Stimulated activated naive CD8-positive, alpha-beta T cell treated with anti-CD3 and anti-CD28 coated beads, Interleukin-15, Interleukin-2, amounts not matched to agents 100 ng/mL and 50 ng/mL, for 24 hours (primary cell): ENCODE measurements around the gene SYNE2.
"Not testable (repeated sequence)": the region's sequence is repeated elsewhere in the genome, so short reads cannot be mapped to it uniquely, and the experiment has no call there.

ENCODE experiments used
- H3K27ac Mint-ChIP-seq: one replicate; pipeline ENCODE4 v1.8.0; 2021; ENCODE audit warnings: mild to moderate bottlenecking, mixed read lengths
- H3K27me3 Mint-ChIP-seq: one replicate; pipeline ENCODE4 v1.8.0; 2021; ENCODE audit warnings: mixed read lengths
- H3K36me3 Mint-ChIP-seq: one replicate; pipeline ENCODE4 v1.8.0; 2021; ENCODE audit warnings: low read depth, mixed read lengths
- H3K4me1 Mint-ChIP-seq: one replicate; pipeline ENCODE4 v1.8.0; 2021; ENCODE audit warnings: low read depth, mixed read lengths
- H3K4me3 Mint-ChIP-seq: one replicate; pipeline ENCODE4 v1.8.0; 2021; ENCODE audit warnings: mild to moderate bottlenecking, mixed read lengths
- H3K9me3 Mint-ChIP-seq: one replicate; pipeline ENCODE4 v1.8.0; 2021; ENCODE audit warnings: mixed read lengths

SYNE2 gene

DNA sequence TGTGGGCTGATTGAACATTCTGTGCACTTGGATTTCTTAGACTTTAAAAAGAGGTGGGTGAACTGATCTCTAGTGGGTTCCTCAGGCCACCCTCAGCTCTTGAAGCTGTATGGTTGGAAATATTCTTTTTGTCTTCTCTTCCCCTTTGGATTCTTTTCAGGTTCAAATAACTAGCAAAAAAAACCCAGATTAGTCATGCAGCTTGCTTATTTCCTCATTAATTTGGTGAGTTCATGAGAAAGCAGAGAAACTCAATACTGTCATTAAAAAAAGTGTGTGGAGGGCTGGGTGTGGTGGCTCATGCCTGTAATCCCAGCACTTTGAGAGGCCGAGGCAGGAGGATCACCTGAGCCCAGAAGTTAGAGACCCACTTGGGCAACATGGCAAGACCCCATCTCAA is 258.0 kb downstream of the SYNE2 start:
- Mint-ChIP-seq H3K4me3 (no peak overlapping the region), H3K27me3 (no peaks in the 10 kb centered on the region), H3K36me3 (peaks cover 28% of the 10 kb centered on the region), H3K9me3 (no peaks in the 10 kb centered on the region), H3K27ac (no peak overlapping the region), H3K4me1 (no peaks in the 10 kb centered on the region)

DNA sequence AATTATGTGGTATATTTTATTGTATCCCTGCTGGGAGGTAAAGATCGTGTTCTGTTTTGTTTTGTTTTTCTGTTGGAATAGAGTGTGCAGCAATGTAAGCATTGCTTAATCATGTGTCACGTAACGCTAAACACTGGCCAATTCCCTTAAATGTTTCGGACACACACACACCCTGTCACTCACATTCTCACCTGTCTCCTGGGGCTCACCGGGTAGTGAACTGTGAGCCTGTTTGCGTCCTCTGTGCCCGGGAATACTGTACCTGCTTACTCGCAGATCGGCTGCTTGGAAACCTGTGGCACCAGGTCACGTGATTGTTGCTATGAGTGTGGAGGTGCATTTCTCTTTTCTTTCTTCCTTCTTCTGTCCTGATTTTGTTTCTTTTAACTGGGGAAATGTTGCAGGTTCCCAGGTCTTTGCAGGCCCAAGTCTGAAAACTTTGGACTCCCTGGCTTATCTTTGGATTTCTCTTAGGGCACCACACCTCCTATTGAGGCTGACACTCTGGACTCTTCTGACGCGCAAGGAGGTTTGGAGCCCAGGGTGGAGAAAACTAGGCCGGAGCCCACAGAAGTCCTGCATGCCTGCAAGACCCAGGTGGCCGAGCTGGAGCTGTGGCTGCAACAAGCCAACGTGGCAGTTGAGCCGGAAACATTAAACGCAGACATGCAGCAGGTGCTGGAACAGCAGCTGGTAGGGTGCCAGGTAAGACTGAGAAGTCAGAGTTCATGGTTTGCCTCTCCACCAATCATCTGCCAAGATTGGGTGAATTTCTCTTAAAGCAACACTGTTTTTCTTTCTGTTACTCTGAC is 260.3 kb downstream of the SYNE2 start:
- H3K36me3 Mint-ChIP-seq = peaks cover 21% of the 10 kb centered on the region
- no peaks in the 10 kb centered on the region for H3K4me1 Mint-ChIP-seq
- H3K27me3 Mint-ChIP-seq = no peaks in the 10 kb centered on the region
- no peak overlapping the region for H3K4me3 Mint-ChIP-seq
- H3K27ac Mint-ChIP-seq = no peak overlapping the region
- no peaks in the 10 kb centered on the region for H3K9me3 Mint-ChIP-seq

DNA sequence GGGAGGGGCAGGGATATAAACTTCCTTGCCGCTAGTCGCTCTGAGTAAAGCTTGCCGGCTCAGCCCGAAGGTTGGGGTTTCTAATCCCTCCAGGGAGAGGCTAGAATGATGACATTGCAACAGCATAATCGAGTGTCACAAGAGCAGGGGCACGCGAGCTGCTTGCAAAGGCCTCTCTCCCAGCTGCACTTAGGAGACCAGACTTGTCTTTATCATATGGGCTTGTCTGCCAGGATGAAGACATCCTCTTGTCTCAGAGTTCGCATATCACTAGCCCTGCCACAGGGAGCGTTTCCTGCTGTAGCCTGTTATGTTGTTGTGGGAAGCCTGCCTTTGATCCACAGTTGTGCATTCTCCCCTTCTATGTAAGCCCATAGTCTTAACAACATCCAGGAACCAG is 261.4 kb downstream of the SYNE2 start:
- no peak overlapping the region for H3K27ac Mint-ChIP-seq
- peaks cover 22% of the 10 kb centered on the region for H3K36me3 Mint-ChIP-seq
- no peaks in the 10 kb centered on the region for H3K27me3 Mint-ChIP-seq
- no peaks in the 10 kb centered on the region for H3K4me1 Mint-ChIP-seq
- H3K9me3 Mint-ChIP-seq = no peaks in the 10 kb centered on the region
- H3K4me3 Mint-ChIP-seq = no peak overlapping the region

DNA sequence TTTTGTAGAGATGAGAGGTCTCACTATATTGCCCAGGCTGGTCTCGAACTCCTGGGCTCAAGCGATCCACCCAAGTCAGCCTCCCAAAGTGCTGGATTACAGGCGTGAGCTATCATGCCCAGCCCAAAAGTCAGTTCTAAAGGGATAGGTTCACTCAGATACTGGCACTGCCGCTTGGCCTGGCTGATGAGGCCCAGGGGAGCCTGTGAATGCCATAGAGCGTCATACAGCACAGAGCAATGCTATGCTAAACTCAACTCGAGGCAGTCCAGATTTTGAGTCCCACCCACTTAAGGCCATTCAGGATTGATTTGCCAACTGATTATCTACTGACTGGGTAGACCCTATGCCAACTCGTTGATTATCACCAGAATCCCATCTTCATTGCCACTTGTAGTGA is 262.0 kb downstream of the SYNE2 start:
- H3K9me3 Mint-ChIP-seq = no peaks in the 10 kb centered on the region
- no peak overlapping the region for H3K27ac Mint-ChIP-seq
- peaks cover 23% of the 10 kb centered on the region for H3K36me3 Mint-ChIP-seq
- H3K4me3 Mint-ChIP-seq = no peak overlapping the region
- no peaks in the 10 kb centered on the region for H3K4me1 Mint-ChIP-seq
- no peaks in the 10 kb centered on the region for H3K27me3 Mint-ChIP-seq

DNA sequence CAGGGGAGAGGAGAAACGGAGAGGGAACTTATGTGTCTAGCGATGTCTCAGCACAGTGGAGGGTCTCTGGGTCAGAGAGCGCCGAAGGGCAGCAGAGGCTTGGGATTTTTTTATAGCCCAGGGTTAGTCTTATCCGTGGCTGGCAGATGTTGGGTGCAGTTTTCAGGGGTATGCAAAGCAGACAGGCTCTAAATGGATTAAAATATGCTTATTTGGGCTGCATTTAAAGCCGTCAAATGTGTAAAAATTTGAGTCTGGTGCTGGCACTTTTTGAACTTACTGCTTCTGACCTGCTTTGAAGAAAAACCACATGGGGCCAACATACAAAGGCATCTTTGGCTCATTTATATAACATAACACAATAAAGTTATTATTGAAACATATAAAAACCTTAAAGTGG is 262.6 kb downstream of the SYNE2 start:
- Mint-ChIP-seq H3K36me3 (peaks cover 23% of the 10 kb centered on the region), H3K27ac (no peak overlapping the region)

DNA sequence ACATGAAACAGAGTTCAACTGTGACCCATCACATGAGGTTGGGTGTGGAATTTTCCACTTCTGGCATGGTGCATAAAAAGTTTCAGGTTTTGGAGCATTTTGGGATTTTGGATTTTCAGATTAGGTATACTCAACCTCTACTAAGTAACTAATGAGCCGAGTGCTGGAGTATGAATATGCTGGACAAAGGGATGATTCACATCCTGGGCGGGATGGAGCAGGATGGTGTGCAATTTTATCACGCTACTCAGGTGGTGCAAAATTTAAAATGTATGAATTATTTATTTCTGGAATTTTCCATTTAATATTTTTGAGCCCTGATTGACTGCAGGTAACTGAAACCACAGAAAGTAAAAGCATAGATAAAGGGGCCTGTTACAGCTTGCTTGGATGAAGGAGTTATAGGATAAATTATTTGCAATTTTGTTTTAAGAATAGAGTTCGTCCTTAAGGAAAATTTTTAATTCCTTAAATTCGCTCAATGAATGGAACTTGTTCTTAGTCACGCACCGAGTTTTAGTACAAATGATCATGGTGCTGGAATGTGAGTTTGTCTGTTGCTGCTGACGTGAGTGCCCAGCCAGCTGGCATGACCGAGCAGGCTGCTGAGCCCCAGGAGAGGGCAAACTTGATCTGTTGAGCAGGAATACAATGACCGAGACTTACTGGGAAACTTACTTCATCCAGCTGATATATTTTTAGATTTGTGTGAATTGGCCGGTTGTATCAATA is 265.0 kb downstream of the SYNE2 start:
- no peaks in the 10 kb centered on the region for H3K27me3 Mint-ChIP-seq
- no peaks in the 10 kb centered on the region for H3K9me3 Mint-ChIP-seq
- no peaks in the 10 kb centered on the region for H3K4me1 Mint-ChIP-seq
- H3K27ac Mint-ChIP-seq = no peak overlapping the region
- no peak overlapping the region for H3K4me3 Mint-ChIP-seq
- H3K36me3 Mint-ChIP-seq = peaks cover 31% of the 10 kb centered on the region

More for the DNA sequence above, 262.6 kb downstream of the SYNE2 start:
- Mint-ChIP-seq H3K4me1 (no peaks in the 10 kb centered on the region), H3K27me3 (no peaks in the 10 kb centered on the region), H3K4me3 (no peak overlapping the region), H3K9me3 (no peaks in the 10 kb centered on the region)

DNA sequence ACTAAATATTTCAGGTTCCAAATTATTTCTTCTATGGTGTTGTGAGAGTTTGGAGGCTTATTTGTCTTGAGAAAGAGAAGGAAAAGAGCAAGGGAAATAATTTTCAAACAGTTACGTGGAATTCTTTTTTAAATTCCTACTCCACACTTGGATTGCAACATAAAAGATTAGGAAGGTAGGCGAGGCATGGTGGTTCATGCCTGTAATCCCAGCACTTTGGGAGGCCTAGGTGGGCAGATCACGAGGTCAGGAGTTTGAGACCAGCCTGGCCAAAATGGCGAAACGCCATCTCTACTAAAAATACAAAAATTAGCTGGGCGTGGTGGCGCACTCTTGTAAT is 265.6 kb downstream of the SYNE2 start:
- H3K36me3 Mint-ChIP-seq = peaks cover 31% of the 10 kb centered on the region
- not testable (repeated sequence) for H3K27ac Mint-ChIP-seq, H3K27me3 Mint-ChIP-seq, H3K4me3 Mint-ChIP-seq, H3K9me3 Mint-ChIP-seq, H3K4me1 Mint-ChIP-seq

DNA sequence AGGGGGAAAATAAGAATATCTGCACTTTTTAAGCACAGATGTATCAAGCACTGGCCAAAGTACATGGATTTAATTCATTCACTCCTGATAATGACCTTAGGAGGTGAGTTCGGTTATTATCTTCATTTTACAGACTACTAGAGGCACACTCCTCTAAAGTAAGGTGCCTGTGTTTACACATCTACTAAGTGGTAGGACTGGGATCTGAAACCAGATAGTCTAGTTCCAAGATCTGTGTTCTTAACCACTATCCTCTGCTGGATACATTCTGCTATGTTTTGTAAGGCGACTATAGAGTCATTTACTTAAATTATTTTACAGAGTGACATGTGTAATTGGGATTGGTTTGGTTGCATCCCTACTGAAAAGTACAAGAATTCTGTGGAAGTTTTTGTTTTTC is 266.1 kb downstream of the SYNE2 start:
- Mint-ChIP-seq H3K27me3 (no peaks in the 10 kb centered on the region), H3K27ac (no peak overlapping the region), H3K4me1 (peaks cover 3% of the 10 kb centered on the region), H3K9me3 (no peaks in the 10 kb centered on the region), H3K4me3 (no peak overlapping the region), H3K36me3 (peaks cover 34% of the 10 kb centered on the region)

DNA sequence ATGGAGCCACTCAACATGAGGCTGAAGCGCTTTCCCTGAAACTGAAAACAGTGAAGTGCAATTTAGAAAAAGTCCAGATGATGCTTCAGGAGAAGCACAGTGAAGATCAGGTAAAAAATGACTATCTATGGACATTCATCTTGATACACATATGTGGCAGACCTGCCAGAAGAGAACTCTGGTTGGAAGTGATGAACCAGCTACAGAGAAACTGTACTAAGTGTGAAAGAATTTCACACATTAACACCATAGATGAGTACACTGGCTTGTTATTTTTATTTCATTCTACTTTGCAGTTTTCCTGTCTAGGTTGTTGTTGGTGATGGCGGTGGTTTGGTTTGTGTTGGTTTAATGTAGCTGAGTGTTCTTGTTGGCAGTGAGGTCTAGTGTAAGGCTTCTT is 266.7 kb downstream of the SYNE2 start:
- no peak overlapping the region for H3K4me3 Mint-ChIP-seq
- H3K4me1 Mint-ChIP-seq = peaks cover 3% of the 10 kb centered on the region
- no peaks in the 10 kb centered on the region for H3K27me3 Mint-ChIP-seq
- peaks cover 34% of the 10 kb centered on the region for H3K36me3 Mint-ChIP-seq
- H3K27ac Mint-ChIP-seq = no peak overlapping the region
- H3K9me3 Mint-ChIP-seq = no peaks in the 10 kb centered on the region

DNA sequence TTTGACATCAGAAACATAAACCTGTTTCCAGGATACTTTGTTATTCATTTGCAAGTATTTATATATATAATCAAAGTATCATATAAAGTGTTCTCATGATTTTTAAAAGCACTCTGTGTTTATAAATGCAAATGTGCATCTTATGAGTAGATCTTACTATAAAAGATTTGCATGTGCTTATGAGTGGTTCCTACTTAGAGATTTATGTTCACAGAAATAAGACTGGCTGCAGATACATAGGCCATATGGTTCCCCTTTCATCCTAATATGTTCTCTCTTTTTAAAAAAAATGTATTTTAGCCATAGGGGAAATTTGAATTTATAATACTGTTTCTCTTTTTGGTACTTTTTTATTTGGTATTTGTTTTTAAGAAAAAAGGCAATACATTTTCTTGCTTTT is 267.2 kb downstream of the SYNE2 start:
- Mint-ChIP-seq H3K4me1 (peaks cover 3% of the 10 kb centered on the region), H3K27me3 (no peaks in the 10 kb centered on the region), H3K27ac (no peak overlapping the region), H3K4me3 (no peak overlapping the region), H3K9me3 (no peaks in the 10 kb centered on the region), H3K36me3 (peaks cover 32% of the 10 kb centered on the region)

DNA sequence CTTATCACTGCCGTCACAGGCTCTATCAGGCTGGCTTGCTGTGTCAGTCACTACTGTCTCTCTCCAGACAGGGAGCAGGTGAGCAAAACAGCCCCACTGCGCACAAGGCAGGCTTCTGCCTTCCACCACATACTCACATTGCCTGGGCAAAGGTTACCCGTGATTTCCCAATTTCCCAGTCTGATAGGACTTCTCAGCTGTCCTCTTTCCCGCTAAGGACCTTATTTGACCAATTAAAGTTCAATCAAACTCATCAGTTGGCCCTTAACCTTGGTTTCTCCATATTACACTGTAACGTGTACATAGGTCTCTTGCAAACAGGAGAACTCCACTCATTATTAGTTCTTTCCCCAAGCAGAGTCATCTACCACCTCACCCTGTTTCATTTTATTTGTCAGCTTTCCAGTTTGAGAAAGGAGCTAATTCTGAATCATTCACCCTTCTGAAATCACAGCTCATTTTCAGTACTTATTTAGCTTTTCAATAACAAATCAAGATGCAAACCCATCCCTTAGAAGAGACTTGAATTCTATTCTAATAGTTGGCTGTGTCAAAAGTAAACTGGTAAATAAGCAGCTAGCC is 270.5 kb downstream of the SYNE2 start:
- Mint-ChIP-seq H3K27me3 (no peaks in the 10 kb centered on the region), H3K9me3 (no peaks in the 10 kb centered on the region), H3K4me1 (peaks cover 3% of the 10 kb centered on the region), H3K36me3 (peaks cover 39% of the 10 kb centered on the region), H3K27ac (no peak overlapping the region), H3K4me3 (no peak overlapping the region)

DNA sequence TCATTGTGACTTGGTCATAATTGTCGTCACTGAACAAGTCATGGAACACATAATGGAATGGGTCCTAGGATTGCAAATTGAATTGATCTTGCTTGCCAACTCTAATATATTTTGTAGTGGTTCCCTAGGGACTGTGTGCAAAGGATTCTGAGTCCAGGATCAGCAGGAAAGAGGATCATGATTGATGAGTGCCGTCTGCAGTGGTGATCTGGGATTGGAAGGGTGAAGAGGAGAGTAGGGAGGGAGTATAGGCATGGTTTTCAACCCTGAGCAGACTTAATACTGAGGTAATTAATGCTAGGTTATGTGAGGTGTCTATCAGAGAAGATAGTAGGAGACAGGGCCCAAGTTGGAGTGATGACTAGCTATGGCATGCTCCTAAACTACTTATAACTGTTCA is 272.5 kb downstream of the SYNE2 start:
- Mint-ChIP-seq H3K4me1 (peaks cover 3% of the 10 kb centered on the region), H3K36me3 (peaks cover 43% of the 10 kb centered on the region), H3K9me3 (no peaks in the 10 kb centered on the region), H3K4me3 (no peak overlapping the region), H3K27me3 (no peaks in the 10 kb centered on the region), H3K27ac (no peak overlapping the region)

DNA sequence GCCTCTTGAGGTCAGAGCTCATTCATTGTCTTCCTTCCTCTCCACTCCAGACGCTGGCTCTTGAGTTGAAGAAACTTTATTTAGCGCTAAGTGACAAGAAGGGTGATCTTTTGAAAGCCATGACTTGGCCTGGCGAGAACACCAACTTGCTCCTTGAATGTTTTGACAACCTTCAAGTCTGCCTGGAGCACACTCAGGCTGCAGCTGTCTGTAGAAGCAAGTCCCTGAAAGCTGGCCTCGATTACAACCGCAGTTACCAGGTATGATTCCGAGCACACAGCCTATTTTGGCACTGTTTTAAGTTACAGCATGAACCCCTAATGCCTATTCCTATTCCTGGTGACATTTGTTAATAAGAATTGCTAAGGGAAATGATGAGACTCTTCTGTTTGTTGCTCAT is 273.7 kb downstream of the SYNE2 start:
- Mint-ChIP-seq H3K4me3 (no peak overlapping the region), H3K4me1 (peaks cover 3% of the 10 kb centered on the region), H3K9me3 (no peaks in the 10 kb centered on the region), H3K36me3 (peaks cover 51% of the 10 kb centered on the region), H3K27me3 (no peaks in the 10 kb centered on the region), H3K27ac (no peak overlapping the region)

DNA sequence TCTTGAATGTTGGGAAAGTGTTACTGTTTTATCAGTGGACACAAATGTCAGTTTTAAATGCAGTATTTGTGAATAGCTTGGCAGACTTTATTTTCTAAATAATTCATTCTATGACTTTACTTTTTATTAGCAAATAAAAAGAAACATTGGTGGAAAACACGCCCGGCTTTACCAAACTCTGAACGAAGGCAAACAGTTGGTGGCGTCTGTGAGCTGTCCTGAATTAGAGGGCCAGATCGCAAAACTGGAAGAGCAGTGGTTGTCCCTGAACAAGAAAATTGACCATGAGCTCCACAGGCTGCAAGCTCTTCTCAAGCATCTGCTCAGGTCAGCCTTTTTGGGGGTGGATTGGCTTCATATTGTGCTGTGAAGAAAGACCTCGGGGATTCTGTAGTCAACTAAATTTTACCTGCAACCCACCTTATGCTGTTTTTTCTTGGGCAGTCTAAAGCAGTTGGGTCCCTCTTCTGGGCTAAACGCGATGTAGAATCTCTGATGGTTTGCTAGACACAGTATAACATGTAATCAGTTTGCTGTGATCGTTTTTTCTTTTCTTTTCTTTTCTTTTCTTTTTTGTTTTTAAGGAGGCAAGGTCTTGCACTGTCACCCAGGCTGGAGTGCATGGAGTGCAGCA is 285.0 kb downstream of the SYNE2 start:
- no peak overlapping the region for H3K4me3 Mint-ChIP-seq
- no peaks in the 10 kb centered on the region for H3K9me3 Mint-ChIP-seq
- H3K4me1 Mint-ChIP-seq = no peaks in the 10 kb centered on the region
- H3K27me3 Mint-ChIP-seq = no peaks in the 10 kb centered on the region
- H3K36me3 Mint-ChIP-seq = peaks cover 32% of the 10 kb centered on the region
- H3K27ac Mint-ChIP-seq = no peak overlapping the region

DNA sequence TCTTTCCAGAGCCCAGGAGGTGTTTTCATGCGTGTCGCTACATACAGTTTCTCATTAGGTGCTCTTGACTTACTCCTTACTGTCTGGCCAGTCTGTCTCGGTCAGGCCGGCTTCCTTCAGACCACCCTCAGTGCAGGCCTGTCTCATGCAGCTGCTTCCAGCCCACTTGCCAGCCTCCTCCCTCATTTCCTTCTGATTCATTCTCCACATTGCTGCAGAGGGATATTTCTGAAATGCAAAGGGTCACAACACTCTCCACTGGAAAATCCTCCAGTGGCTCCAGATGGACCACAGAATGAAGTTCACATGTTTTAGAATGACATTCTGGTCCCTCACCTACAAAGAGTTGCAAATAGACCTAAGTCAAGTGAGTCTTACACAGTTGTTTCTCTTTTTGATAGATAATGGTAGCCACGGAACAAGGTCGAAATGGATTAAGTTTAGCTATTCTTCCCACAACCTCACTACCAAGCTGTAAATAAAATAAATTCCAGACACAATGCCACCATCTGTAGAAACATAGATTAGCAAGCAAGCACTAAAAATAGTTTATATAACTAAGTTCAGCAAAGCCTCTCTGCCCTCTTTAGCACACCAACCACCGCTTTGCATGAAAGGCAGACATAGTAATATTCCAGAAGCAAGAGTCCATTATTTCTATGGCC is 294.5 kb downstream of the SYNE2 start:
- H3K4me1 Mint-ChIP-seq = no peaks in the 10 kb centered on the region
- no peaks in the 10 kb centered on the region for H3K27me3 Mint-ChIP-seq
- H3K36me3 Mint-ChIP-seq = peaks cover 24% of the 10 kb centered on the region
- no peak overlapping the region for H3K27ac Mint-ChIP-seq
- no peak overlapping the region for H3K4me3 Mint-ChIP-seq
- H3K9me3 Mint-ChIP-seq = no peaks in the 10 kb centered on the region
